Measurements from ENCODE around the gene RIMKLA.

The RIMKLA gene, protein sequence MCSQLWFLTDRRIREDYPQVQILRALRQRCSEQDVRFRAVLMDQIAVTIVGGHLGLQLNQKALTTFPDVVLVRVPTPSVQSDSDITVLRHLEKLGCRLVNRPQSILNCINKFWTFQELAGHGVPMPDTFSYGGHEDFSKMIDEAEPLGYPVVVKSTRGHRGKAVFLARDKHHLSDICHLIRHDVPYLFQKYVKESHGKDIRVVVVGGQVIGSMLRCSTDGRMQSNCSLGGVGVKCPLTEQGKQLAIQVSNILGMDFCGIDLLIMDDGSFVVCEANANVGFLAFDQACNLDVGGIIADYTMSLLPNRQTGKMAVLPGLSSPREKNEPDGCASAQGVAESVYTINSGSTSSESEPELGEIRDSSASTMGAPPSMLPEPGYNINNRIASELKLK

DNA sequence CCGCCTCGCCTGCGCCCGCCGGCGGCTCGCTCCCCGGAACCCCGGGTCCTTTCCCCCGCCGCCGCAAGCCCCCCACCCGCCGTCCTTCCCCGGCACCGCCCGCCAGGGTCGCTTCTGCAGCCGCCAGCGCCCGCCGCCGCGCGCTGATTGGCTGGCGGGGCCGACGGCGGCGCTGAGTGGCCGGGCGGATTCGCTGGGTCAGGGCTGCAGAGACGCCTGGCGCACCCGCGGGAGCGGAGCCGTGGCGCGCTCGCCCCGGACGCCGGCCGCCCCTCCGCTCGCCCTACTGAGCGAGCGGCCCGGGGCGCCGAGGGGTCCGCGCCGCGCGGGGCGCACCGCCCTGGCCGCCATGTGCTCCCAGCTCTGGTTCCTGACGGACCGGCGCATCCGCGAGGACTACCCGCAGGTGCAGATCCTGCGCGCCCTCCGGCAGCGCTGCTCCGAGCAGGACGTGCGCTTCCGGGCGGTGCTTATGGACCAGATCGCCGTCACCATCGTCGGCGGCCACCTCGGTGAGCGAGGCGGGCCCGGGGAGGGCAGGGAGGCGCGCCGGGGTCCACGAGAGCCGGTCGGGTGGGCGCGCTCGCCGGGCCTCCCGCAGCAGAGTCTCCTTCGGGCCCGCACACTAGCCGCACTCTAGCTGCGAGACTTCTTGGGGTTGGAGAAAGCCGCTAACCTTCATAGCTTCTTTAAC is at the start of gene RIMKLA:
Gene RIMKLA, plus strand, starts transcription at position 207 of the 694 bp plus-strand sequence. Its CDS starts 143 bp downstream, at position 350.
- peak in 2 of 3 experiments; percentile 6 to 50 for DNase-seq (ENCODE audit: low read depth in 3 of 3)

DNA sequence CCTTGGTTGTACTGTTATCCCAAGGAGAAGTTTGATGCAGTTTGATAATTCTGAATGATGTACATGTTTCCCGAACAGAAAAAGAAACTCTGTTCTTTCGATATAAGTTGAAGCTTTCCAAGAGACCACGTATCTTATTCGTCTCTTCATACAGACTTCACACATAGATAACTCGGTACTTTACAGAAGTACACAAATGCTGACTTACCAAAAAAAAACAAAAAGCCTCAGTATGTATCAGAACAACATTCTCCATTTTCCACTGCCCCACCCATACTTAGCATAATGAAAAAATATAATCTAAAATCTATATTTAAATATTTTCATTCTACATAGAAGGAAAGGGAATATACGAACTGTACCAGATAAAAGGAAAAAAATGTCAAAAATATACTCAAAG is 47.7 kb upstream of the RIMKLA start:
- no peak for DNase-seq (ENCODE audit: low read depth in 3 of 3)

DNA sequence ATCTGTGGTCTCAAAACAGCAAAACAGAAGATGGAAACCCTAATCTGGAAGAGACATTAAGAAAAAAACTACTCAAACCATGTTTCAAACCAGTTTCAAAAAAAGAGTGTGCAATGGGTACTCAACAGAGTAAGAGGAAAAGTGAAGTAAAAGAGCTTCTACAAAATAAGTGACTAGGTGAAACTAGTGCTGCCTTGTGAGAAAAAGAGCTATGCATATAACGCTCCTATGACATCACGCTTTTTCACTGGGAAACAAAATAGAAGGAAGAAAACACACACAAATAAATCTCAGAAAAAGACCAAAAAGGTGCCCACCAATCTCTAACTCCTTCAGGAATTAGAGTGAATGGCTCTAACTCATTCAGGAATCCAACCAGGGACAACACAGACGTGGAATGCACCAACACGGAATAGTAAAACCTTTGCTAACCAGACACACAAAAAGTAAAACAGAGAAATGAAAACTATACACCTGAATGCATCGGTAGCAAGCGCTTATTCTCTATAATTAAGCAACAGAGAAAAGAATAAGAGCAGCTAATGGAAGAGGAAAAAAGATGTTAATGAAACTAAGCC is 46.8 kb upstream of the RIMKLA start:
- no peak for DNase-seq (ENCODE audit: low read depth in 3 of 3)

DNA sequence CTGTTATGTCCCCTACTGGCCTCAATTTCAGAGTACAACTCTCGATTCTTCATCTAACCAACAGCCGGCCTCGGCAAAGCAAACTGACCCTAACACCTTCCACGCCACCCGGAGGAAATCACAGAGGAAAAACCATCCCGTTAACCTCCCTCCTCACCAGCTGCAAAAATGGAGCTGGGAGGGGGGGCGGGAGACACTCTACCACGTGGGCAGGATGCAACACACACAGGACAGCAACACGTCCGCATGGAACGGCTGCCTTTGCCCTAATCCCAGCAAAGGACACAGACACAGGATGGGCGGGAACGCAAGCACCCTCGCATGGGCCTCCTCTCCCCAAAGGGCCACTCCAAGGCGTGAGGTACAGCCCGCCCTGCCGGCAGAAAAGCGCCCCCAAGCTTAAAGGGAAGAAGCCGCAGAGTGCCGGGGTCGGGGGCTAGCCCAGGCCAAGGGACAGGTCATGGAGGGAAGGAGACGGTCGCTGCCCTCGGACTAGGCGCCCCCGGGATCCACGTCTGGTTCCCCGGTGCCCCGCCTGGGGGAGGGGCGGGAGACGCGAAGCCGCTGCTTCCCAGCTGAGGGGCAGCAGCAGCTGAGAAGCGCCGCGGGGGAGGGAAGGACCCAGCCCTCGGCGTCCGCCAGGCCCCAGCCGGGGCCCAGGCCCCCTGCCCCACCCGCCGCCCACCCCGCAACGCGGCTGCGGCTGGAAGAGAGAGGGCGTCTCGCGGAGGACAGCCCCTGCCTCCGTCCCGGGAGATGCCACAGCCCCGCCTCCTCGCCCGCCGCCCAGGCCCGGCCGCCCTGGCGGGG is 46.1 kb upstream of the RIMKLA start:
- DNase-seq (ENCODE audit: low read depth in 3 of 3): peak in 1 of 3 experiments; percentile 37

DNA sequence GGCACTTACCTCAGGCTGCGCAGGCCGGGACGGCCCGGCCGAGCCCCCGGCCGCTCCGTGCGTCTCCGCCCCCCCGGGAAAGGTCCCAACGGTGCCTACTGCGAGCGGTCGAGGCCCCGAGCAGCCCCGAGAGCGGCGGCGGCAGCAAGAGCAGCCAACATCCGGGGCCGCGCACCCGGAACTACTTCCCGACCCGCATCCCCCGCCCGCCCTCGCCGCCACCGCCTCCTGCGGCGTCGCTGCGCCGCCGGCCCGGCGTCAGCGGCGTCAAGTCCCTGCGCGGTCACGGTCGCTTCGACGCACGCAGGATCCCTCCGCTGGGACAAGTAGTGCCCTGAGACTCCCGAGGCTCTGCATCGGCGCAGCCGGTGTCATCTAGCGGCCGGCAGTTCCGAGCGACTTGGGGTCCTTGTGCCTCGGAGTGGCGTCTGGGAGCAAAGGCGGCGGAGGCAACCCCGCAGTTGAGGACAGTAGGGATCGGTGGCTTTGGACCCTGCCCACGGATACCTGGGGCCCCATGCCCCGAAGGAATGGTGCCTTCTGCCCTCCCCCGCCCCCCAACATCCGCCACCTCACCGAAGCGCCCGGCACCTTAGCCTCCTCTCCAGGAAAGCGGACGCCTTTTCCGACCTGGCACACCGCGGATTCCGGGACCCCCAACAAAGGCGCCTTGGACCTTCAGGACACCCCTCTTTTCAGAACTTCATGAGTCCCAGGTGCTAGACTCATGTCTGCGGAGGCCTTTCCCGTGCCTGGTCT is 45.4 kb upstream of the RIMKLA start, which contains the start of gene FOXJ3:
Gene FOXJ3, minus strand, starts transcription at position 186 of the 759 bp plus-strand sequence. CDS start 24,142 bp downstream, outside the sequence.
- peak; percentile 84 to 92 (median 87) for DNase-seq (ENCODE audit: low read depth in 3 of 3)

DNA sequence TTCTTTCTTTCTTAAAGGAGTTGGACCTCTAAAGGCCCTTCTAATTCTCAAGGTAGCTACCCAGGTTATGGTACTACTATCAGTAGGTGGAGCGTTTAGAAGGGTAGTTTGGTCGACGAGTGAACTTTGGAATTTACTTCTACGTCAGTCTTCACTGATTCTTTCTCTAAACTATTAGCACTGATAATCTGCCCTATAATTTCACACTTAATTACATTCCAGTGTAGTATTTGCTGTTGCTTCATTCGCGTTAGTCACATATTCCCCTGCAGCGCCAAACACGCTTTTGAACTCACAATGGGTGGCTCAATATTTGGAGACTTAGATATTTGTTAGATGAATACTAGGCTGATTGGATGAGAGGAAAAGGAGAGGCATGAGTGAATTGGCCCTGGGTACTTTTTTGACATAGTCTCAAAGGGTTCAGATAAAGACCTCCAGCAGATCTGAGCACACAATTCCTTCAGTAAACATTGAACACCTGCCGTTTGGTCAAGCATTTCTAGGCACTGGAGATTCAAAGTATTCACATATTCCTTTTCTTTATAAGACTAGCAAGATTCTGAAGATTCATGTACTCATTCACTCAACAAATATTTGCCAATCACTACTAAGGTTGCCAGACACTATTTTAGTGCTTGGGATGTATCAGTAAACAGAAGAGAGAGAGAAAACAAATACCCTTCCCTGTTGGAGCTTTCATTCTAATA is 44.6 kb upstream of the RIMKLA start:
- no peak for DNase-seq (ENCODE audit: low read depth in 3 of 3)

DNA sequence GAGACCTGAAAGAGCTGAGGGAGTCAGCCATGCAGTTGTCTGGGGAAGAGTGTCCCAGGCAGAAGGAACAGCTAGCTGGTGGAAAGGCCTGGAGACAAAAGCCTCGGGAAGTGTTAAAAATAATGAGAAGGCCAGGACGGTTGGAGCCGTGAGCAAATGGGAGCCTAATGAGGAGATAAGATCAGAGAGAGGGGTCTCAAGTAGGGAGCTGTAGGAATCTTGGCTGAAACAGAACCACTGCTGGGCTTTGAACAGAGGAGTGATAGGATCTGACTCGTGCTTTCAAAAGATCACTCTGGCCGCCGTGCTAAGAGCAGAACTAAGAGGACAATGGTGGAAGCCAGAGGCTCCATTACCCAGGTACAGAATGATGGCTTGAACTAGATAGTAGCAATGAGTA is 43.6 kb upstream of the RIMKLA start:
- DNase-seq (ENCODE audit: low read depth in 3 of 3): no peak

DNA sequence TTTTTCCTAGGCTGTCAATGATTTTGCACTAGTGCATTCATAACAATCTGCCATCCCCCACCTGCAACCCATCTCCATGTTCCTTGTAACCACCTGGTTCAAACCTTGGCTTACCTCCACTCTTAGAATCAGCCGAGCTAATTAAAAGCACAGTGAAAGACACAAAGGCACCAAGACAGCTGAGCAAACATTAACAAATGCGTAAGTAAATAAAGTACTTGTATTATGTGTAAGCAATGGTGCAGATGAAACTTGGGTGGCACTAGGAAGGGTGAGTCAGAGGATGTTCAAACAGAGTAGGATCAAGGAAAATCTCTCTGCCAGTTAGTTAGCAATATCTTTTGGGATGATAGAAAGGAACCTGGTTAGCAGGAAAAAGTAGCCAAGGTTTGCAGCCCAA is 40.5 kb upstream of the RIMKLA start:
- no peak for DNase-seq (ENCODE audit: low read depth in 3 of 3)

DNA sequence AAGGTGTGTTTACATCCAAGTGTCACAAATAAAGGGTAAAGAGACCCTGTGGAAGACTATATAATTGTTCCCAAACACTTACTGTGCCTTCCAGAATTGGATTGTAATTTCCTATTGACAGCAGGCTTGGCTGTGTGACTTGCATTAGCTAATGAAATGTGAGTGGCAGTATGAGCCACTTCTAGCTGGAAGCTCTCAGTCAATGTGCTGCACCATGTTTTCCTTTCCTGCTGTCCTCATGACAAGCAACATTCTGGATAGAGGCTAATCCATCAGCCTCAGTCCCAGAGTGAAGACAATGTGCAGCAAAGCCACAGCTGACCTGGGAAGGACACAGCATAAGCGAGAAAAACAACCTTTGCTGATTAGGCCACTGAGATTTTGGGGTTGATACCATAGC is 39.7 kb upstream of the RIMKLA start:
- DNase-seq (ENCODE audit: low read depth in 3 of 3): no peak

DNA sequence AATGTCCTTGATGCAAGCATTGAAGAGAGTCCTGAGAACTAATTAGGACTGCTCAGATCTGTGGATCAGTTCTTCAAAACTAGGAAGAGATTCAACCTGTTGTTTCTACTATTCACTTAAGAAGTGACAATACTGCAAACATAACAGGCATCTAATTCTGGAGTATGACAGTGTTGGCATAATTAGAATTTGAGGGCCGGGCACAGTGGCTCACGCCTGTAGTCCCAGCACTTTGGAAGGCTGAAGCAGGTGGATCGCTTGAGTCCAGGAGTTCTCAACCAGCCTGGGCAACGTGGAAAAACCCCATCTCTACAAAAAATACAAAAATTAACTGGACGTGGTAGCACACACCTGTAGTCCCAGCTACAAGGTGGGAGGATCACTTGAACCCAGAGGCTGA is 37.5 kb upstream of the RIMKLA start:
- DNase-seq (ENCODE audit: low read depth in 3 of 3): no peak

DNA sequence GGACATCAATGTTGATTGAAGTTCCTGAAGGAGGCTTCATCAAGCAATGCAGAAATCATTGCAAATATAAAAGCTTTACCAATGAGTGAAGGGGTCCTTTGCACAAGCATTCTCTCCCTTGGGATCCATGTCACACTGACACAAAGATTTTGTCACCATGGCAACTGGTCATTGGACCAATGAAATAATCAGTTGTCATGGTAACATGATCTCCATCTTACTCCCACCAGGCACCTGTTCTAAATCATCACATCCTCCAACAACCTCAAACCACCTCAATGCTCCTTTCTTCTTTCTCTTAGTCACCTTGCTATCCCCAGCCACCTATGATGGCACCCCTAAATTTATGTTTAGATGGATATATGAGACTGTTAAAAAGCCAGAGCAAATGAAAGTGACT is 32.1 kb upstream of the RIMKLA start:
- no peak for DNase-seq (ENCODE audit: low read depth in 3 of 3)

DNA sequence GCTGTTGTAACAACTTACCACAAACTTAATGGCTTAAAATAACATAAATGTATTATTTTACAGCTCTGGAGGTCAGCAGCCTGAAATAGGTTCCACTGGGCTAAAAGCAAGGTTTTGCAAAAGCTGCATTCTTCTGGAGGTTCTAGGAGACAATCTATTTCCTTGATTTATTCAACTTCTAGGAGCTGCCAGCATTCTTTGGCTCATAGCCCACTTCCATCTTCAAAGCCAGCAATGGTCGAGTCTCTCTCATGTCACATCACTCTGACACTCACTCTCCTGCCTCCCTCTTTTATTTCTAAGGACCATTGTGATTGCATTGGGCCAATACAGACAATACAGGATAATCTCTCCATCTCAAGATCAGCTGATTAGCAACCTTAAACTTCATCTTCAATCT is 30.5 kb upstream of the RIMKLA start:
- DNase-seq (ENCODE audit: low read depth in 3 of 3): no peak

DNA sequence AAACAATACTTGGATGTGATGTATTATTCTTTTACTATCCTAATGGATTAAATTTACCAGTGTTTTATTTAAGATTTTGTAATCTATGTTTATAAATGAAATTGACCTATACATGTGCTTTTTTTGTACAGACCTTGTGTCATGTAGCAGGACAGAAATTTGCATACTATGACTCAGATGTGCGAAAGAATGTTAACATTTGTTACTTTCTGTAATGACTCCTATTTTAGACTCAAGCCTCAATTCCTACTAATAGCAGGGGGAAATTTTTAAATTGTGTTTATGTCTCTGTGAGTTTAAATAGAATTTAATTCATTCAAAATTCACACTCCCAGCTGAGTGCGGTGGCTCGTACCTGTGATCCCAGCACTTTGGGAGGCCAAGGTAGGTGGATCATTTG is 21.8 kb upstream of the RIMKLA start:
- DNase-seq (ENCODE audit: low read depth in 3 of 3): peak in 1 of 3 experiments; percentile 3

DNA sequence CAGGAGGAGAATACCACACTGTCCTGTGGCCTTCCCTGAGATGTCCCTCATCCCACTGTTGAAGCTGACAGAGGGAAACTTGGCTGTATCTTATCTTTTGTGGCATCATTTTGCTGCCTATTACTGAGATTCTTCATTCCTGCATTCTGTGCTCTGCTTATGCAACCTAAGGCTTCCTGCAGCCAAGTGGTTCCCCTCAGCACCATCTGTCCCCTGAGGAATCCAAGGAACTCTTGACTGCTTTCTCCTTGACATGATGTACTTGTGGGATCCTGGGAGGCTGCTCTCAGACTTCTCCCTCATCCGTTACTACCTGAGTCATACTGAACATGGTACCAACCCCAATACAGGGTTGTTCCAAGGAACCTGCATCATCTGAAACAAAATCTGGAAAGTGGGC is 21.1 kb upstream of the RIMKLA start:
- no peak for DNase-seq (ENCODE audit: low read depth in 3 of 3)

DNA sequence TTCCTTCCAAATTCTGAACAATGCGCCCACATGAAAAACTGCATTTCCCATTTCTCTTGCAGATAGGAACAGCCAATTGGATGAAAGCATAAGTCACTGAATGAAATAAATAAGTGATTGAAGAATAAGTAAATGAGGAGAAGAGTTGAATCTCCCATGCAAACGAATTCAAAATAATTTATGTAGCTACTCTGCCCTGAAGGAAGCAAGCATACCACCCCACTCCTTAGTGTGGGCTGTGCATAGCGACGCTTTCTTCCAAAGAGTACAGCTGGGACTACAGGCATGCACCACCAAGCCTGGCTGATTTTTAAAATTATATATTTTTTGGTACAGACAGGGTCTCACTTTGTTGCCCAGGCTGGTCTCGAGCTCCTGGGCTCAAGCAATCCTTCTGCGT is 16.5 kb upstream of the RIMKLA start:
- no peak for DNase-seq (ENCODE audit: low read depth in 3 of 3)

DNA sequence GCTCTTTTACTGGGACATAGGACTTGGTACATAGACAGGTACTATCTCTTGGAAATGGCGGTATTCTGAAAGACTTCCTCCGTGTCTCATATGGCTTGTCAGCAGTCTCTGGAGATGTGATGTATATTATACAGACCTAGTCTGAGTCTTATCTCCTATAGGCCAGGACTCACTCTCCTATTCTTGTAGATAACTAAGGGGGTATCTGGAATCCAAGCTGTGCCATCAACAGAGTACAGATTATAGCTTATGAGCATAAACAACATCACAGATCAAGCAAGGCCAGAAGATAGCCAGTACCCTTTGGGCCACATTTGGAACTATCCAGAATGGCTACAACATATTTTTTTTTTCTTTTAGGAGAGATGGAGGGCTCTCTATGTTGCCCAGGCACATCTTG is 16.1 kb upstream of the RIMKLA start:
- no peak for DNase-seq (ENCODE audit: low read depth in 3 of 3)

DNA sequence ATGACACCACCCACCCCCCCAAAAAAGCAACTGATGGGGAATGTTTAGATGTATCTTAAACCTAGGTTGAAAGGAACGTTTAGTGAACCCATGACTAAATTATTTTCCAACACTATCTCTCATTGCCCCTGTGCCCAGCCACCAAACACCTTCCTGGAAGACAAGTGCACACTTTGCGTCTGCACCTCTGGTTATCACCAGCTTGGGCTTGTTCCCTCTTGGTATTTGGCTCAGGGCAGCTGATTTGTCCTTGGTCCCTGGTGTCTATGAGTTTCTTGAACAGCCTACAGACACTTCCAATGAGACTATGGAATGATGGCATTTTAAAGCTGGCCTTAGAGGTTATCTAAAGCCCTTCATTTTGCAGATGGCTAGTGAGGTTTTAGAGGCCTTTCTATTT is 15.5 kb upstream of the RIMKLA start:
- DNase-seq (ENCODE audit: low read depth in 3 of 3): no peak

DNA sequence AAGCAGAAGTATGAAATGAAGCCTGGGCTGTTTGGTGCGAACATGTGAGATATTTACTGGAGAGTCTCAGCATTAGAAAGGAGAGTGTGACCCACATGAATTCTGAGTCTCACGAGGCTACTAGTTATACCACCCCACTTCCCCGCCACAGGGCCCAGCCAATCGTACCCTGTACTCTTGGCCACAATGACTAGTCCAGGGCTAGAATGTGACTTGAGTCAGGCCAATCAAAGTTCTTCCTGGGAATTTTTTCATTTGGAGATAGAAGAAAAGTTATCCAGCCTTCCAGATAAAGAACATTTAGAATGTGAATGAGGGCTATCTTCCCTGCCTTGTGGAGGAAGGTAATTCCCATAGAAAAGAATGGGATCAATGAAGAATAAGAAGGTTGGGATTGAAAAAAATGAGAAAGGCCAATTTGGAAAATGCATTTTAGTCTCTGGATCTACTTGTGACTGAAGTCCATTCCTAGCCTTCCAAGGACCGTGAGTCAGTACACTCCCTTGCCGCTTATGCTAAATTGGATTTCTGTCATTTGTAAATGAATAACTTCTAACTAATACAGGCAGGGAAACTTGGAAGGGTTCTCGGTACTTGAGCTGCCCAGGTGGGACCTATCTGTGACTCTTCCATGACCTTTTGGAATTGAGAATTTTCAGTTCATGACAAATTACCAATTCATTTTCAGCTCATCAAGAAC is 12.3 kb upstream of the RIMKLA start:
- no peak for DNase-seq (ENCODE audit: low read depth in 3 of 3)

DNA sequence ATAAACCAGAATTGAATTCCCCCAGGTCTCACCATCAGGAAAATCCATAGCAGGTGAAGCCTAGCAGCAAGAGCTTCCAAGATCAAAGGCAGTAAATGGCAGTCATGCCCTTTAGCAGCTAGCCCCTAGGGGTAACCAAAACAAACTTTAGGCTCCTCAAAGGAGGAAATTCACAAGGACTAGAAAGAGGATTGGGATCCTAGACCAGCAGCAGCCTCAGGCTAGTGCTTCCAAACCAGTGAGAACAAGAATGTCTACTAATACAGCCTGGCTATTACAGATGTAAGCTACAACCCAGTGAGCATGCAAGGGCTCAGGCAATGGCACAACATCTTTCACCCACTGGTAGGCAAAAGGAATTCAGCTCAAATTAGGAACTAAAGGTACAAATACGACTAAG is 11.1 kb upstream of the RIMKLA start:
- no peak for DNase-seq (ENCODE audit: low read depth in 3 of 3)

All from stimulated activated CD4-positive, alpha-beta T cell treated with anti-CD3 and anti-CD28 coated beads, TNF-alpha, amount 100 ng/mL, for 24 hours (primary cell).